Right lobe of liver (tissue), 4 donors: ENCODE measurements around the gene DMRTC2.

ENCODE experiments used
- POLR2A ChIP-seq: fragments of 450-650 bp; IDR thresholded peaks from one replicate; pipeline ENCODE4 v1.6.1; 2017; ENCODE audit warnings: antibody characterized with exemption, mild to moderate bottlenecking
- TF ChIP-seq, protein P1 (sequence below), 4 donors: fragments of 200-600 bp in 3 of 4; fragments of 450-650 bp in 1 of 4; IDR thresholded peaks; one replicate each; pipeline versions ENCODE4 v1.5.1 to v1.8.0; 2016 to 2022; ENCODE audit warnings: antibody characterized with exemption in 4 of 4, mild to moderate bottlenecking in 2 of 4
- donor health status: DM: no; HTN: no; CAD: no.
- donor health status: DM: no; HTN: no; CAD: no.
- donor health status: DM: no; HTN: yes; CAD: no.

DNA sequence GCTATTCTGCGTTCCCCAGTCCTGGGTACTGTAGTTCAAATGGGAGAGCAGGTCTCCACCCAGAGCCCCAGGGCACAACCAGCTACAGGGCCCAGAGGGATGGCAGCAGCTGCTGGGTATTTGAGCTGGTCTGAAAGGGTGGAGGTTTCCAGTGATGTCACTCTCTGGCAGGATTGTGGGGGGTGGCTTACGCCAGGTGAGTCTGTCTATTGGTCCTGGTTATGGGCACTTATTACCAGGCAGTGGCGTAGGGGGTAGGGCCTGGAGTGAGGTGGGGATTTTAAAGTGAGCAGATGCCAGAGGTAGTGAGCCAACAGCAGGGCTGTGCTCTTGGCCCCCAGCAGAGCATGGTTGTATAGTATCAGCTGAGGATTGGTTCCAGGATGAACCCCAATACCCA lies 21.4 kb downstream of the DMRTC2 start:
- TF ChIP-seq, protein P1, sequence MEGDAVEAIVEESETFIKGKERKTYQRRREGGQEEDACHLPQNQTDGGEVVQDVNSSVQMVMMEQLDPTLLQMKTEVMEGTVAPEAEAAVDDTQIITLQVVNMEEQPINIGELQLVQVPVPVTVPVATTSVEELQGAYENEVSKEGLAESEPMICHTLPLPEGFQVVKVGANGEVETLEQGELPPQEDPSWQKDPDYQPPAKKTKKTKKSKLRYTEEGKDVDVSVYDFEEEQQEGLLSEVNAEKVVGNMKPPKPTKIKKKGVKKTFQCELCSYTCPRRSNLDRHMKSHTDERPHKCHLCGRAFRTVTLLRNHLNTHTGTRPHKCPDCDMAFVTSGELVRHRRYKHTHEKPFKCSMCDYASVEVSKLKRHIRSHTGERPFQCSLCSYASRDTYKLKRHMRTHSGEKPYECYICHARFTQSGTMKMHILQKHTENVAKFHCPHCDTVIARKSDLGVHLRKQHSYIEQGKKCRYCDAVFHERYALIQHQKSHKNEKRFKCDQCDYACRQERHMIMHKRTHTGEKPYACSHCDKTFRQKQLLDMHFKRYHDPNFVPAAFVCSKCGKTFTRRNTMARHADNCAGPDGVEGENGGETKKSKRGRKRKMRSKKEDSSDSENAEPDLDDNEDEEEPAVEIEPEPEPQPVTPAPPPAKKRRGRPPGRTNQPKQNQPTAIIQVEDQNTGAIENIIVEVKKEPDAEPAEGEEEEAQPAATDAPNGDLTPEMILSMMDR (IDR thresholded peaks at IDR 0.05) = no peak
- TF ChIP-seq POLR2A = no peak
